Stimulated activated CD4-positive, alpha-beta T cell treated with anti-CD3 and anti-CD28 coated beads, TNF-alpha, amount 100 ng/mL, for 1 hour (primary cell): ENCODE data around the gene KCNN2.

Experiments
- DNase-seq, 3 donors: peaks; one replicate each; pipeline ENCODE4 v3.0.0-alpha.2; 2020; ENCODE audit warnings: low read depth in 3 of 3, low spot score in 1 of 3

The KCNN2 gene

GRCh38 chr5:114361724-114362196, at the start of gene KCNN2:
Gene KCNN2, plus strand, starts transcription at chr5:114362070. Its CDS starts 70 bp downstream, at chr5:114362140.
- no peak for DNase-seq

- DNase-seq: no peak
These were observed 49.2 kb upstream of the KCNN2 start for GRCh38 chr5:114312658-114313057.

- DNase-seq: no peak
These were observed 47.8 kb upstream of the KCNN2 start for GRCh38 chr5:114314061-114314460.

GRCh38 chr5:114316167-114316566, 45.7 kb upstream of the KCNN2 start:
- DNase-seq: no peak

DNA sequence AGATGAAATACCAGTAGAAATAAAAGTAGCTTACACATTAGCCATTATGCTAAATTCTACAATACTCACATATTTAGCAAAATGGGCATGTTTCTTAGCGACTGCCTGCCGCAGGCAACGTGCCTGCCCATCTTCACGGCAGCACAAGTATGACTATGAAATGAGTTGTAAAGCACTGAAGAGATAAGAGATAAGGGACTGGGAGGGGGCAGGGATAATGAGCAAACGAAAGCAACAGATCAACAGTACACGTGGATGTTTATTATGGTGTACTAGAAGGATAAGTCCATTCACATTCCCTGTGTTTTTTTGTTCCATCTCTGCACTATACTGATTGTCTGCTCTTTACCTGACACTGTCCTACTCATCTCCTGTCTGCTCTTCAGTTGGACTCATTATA, 44.1 kb upstream of the KCNN2 start:
- DNase-seq: no peak

DNA sequence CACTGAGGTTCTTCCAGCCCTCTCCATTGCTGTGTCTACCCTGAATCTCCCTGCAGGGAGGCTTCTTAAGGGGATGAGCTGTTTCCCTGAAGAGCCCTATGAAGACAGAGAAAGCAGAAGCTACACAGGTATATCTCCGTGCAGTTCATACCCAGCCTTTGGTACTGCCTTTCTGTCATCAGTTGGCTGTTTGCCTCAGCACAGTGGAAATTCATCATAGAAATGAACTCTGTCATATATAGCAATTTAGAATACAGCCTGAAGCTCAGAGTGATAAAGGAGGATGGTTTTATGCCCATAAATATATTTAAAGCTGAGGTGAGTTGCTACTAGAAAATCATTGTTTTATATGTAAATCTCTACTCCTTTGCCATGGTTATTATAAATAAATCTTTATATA, 42.6 kb upstream of the KCNN2 start:
- no peak for DNase-seq

- no peak for DNase-seq
These were observed 42.0 kb upstream of the KCNN2 start for GRCh38 chr5:114319821-114320220.

DNA sequence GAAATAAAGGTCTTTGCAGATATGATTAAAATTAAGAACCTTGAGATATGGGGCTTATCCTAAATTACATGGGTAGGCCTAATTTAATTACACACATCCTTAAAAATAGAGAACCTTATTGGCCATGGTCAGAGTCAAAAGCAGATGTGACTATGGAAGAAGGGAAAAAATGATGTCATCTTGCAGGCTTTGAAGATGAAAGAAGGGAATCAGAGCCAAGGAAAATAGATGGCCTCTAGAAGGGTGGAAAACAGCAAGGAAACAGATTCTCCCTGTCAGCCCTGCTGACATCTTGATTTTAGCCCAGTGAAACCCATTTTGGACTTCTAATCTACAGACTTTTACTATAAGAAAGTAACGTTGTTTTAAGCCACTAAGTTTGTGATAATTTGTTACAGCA, 37.6 kb upstream of the KCNN2 start:
- no peak for DNase-seq

- DNase-seq: no peak
These were observed 36.3 kb upstream of the KCNN2 start for GRCh38 chr5:114325541-114325940.

- DNase-seq: no peak
These were observed 34.4 kb upstream of the KCNN2 start for GRCh38 chr5:114327474-114327873.

DNA sequence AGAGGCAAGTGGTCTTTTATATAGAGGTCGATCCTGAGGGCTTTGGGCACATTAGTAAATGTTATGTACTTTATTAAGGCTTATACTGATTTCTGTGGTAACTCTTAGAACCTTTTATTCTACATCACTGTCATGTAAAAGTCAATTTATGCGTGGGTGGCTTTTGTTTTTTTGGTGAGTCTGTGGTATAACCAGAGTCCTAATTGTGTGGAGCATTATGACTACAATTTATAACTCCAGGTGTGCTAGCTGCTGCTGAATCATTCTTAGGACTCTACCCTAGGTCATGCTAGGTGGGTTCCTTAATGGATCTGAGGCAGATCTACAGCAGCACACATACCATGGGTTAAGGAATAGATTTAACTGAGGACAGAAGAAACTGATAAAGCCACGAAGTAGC, 33.9 kb upstream of the KCNN2 start:
- no peak for DNase-seq

DNA sequence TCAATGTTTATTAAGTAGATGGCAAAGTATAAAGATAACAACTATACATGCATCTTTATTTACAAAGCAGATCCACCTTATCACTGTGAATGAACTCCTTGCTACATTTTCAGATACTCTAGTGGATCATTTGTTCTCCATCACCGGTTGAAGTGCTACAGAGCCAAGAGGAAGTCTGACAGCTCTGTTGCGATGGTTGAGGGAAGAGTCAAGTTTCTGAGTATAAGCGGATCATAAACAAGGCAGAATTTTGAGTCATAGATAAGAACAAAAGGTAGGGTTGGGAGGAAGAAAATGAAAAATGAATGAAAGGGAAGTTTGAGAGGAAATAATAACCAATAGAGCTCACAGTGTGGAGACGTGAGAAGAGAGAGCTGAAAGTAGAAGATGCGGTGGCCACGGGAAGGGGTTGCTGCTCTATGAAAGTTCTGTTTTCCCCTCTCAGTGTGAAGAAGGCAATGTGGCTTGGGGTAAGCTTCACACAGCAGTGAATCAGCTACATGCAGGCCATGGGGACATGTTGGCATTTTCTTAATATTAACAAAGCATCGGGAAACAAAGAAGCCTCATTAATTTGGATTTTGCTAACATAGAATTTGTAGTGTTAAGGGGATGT, 30.8 kb upstream of the KCNN2 start:
- no peak for DNase-seq

GRCh38 chr5:114332493-114332892, 29.4 kb upstream of the KCNN2 start:
- no peak for DNase-seq

- no peak for DNase-seq
These were observed 28.9 kb upstream of the KCNN2 start for GRCh38 chr5:114332925-114333324.

- no peak for DNase-seq
These were observed 26.5 kb upstream of the KCNN2 start for GRCh38 chr5:114335391-114335790.

GRCh38 chr5:114339108-114339507, 22.8 kb upstream of the KCNN2 start:
- DNase-seq: no peak

DNA sequence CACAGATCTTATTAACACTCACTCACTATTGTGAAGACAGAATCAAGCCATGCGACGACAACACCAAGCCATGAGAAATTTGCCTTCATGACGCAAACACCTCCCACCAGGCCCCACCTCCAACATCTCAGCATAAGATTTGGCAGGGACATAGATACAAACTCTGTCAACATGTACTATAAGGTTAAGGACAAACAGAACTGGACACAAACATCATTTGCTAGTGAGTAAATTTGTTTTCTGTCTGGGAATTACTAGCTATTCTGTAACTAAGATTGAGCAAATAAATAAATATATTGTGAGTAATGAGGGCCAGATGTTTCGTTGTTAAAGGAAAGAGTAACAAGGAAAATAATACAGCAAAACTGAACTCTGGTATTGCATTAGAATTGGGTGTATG, 15.7 kb upstream of the KCNN2 start:
- DNase-seq: no peak

GRCh38 chr5:114355086-114355830, 6.6 kb upstream of the KCNN2 start:
- no peak for DNase-seq

- no peak for DNase-seq
These were observed 3.5 kb upstream of the KCNN2 start for GRCh38 chr5:114358329-114358728.

DNA sequence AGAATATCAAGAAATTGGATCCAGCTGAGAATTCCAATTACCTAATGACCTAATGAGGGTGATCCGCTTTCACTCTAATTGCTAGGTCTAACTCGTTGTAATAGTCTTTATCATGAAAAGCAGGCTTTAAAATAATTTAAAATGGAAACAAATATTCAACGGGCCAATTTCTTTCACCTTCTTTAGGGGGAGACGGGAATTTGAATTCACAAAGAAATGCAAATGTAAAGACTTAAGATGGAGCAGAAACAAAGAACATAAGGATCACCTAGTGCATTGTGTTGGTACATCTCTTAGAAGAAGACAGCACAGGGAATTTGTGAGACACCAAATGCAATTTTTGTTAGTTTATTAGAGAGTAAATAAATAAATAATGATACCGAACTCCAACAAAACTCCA, 1.5 kb upstream of the KCNN2 start:
- no peak for DNase-seq

- no peak for DNase-seq
These were observed 800 bp upstream of the KCNN2 start for GRCh38 chr5:114360816-114361723.
